ENCODE measurements around the gene OR56B4.
"Not testable (repeated sequence)": the region's sequence is repeated elsewhere in the genome, so short reads cannot be mapped to it uniquely, and the experiment has no call there.

OR56B4 gene, protein sequence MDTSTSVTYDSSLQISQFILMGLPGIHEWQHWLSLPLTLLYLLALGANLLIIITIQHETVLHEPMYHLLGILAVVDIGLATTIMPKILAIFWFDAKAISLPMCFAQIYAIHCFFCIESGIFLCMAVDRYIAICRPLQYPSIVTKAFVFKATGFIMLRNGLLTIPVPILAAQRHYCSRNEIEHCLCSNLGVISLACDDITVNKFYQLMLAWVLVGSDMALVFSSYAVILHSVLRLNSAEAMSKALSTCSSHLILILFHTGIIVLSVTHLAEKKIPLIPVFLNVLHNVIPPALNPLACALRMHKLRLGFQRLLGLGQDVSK

DNA sequence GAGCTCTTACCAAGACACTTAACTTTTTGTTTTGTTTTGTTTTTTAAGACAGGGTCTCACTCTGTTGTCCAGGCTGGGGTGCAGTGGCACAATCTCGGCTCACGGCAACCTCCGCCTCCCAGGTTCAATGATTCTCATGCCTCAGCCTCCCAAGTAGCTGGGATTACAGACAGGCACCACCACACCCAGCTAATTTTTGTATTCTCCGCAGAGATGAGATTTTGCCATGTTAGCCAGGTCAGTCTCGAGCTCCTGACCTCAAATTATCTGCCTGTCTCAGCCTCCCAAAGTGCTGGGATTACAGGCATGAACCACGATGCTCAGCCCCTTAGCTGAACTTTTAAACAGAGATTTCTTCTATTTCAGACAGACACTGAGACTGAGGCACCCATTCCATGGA is at the start of gene OR56B4:
Gene OR56B4 (plus strand): TSS at position 301 of the 400 bp plus-strand sequence. CDS start 95 bp downstream, at position 396.
- not testable (repeated sequence) for DNase-seq

DNA sequence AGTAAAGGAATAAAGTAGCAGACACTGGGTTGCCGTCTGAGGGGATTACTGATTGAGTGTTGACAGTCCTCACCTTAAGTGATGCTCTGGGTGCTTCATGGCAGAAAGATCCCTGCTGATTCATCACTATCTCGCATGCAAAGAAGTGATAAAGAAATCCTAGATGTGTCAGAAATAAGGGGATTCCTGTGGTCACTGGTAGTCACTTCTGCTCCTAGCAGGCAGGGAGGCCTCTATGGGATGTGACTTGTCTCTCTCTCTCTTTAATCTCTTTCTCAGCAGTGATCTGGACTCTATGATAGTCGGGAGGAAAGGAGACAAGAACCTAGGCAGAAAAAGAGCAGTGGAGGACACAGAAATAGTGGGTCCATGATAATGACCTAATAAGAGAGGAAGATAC is 46.0 kb upstream of the OR56B4 start:
- DNase-seq, result no peak

DNA sequence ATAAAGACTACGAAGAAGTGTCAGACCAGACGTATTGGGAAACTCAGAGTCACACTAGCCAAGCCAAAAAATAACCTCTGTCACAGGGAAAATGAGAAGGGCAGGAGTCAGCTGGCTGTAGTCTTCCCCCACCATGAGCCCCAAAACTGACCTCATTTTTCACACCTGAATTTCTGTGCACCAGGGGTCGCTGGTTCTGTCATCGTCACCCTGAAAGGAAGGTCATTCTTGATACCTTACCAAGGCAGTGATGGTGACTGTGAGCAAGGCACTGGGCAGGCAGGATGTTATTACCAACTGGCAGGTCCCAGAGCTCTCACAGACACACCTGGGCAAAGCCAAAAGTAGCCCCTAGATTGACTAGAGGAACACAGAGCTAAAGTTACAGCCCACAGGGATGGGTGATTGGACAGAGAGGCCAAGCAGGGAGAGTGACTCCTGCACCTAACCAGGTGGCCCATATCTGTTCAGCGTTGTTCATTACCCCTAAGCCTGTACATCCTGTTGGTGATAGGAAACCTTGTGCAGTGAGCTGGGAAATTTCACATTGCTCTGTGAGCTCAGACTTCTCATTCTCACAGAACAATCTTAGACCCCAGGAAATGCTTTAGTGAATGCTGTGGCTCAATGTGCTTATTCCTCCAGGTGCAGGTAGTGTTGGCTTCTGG is 44.7 kb upstream of the OR56B4 start:
- DNase-seq, result no peak

DNA sequence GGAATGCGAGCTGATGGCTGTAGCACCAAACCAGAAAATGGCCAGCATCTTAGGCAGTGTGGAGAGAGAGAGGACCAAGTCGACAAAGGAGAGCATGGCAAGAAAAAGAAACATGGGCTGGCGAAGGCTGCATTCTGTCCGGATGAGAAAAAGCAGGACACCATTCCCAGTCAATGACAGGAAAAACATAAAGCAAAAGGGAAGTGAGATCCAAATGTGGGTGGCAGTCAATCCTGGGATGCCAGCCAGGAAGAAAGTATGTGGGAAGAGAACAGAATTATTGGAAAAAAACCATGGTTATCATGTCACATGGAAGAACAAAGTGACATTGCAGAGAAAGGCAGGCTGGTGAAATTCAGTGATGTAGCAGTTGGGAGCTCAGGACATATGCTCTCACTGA is 40.0 kb upstream of the OR56B4 start:
- DNase-seq, result no peak

DNA sequence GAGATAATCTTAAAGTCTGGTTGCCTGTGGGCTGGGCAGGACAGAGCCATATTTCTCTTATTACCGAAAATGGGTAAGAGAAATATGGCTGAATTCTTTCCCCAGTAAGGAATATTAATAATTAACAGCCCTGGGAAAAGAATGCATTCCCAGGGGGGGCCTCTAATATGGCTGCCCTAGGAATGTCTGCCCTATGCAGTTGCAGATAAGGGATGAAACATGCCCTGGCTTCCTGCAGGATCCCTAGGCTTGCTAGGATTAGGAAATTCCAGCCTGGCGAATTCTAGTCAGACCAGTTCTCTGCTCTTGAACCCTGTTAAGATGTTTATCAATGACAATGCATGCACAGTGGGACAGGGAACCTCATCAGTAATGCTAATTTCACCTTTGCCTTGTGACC is 31.0 kb upstream of the OR56B4 start:
- not testable (repeated sequence) for DNase-seq

DNA sequence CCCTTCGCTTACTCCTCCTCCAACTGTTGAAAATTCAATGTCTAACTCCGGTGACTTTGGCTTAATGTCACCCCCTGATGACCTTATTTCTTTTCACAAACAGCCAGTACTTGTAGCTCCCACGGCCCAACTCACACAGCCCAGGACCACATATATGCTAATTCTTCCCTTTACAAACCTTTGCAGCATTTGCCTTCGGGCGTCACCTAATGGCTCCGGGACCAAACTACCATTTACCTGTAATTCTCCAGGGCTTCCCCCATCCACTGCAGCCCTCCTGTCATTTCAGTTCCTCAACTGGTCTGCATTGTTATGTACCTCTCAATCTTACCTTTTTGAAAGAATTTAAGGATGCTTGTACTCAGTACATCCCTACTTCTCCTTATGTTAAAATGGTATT is 29.8 kb upstream of the OR56B4 start:
- DNase-seq, result no peak

DNA sequence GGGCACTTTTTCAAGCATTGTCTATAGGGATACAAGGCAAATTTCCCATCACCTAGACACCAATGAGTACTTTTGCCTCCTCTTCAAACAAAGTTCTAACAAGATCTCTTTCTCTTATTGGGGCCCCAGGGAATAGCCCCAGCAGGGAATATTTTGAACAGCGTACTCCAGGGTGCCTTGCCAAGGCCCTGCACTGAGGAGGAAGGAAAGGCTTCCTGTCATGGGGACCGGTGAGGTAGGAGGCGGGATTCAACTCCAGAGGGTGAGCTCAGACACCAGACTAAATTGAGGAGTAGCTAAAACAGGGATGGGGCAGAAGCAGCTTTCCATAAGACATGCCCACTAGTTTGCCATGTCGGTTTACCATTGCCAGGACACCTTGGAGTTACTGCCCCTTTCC is 28.0 kb upstream of the OR56B4 start:
- DNase-seq, result no peak

DNA sequence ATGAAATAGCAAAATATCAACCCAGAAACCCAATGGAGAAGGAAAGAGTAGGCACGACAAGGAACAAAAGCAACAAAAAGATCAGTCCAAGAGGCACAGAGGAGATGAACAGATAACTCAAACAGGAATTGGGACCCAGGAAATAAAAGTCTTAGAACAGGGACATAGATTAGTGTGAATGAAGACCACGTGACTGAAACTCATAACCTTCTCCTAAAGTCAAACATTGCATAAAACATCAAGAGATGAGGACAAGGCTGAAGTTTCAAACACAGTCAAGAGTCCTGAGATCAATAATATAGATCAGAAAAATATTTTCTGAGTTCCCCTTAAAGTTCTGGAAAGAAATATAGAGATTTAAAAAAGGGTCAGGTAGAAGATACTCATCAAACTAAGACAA is 24.4 kb upstream of the OR56B4 start:
- DNase-seq, result no peak

DNA sequence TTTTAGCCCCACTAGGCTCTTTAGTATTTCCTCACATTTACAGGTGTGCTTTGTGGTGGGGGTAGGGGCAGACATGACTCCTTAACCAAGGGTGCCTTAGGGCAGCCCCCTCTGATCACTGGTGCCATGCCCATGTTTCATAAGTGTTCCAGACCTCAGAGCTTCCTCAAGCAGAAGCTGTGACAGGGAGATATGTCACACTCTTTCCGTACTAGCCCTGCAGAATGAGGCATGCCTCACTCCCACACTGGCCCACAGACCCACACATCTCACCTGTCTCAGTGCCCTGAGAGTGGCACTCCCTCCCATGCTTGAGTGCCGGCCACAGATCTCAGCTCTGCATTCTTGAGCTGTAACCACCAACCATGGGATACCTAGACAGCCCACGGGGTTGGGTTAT is 22.9 kb upstream of the OR56B4 start:
- no peak for DNase-seq

DNA sequence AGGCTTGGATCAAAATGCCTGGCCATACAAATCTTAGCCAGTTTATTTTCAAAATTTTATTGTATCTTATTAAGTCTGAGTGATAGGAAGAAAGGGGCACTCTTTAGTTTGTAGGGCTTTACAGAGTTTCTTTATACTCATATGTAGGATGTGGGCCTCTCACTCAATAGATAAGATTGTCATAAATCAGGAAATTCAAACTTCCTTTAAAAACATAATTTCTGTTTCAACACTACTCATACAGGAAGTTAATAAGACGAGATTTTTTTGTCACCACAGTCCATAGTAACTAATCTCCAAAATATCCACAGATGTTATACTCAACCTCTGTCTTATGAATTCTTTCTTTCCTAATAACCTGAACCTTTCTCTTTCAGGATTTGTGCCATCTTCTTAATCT is 13.3 kb upstream of the OR56B4 start:
- DNase-seq, result no peak

DNA sequence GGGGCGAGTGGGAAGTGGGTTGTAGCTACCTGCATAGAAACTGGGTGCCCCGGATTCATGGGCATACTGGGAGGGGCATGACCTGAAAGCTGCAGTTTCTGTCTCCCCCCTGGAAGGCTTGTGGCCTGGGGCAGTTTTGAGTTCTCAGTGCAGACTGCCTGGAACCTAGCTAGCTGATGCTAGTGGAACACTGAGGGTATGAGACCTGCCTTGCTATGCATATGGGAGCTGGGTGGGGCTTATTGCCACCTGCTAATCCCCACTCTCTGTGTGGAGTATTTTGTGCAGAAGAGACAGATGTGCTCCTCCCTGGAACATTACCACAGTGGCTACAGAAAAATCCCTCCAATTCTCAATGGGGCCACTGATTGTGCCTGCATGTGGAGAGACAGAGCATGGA is 11.7 kb upstream of the OR56B4 start:
- no peak for DNase-seq

DNA sequence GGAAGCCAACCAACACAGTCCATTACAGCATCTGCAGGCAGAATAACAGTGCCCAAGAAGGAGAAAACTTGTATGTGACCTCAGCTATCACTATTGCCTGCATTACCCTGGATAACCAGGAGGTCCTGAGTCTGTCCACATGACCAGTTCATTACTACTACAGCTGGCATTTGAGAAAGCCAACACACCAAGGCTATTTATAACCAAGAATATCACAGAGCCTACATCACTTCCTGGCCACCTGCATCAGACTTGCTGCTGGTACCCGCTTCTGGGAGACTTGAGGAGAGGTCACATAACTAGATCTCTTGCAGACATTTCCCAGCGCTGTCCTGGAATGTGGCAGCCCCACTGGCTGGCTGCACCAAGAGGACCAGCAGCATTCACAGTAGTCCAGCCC is 11.1 kb upstream of the OR56B4 start:
- no peak for DNase-seq

DNA sequence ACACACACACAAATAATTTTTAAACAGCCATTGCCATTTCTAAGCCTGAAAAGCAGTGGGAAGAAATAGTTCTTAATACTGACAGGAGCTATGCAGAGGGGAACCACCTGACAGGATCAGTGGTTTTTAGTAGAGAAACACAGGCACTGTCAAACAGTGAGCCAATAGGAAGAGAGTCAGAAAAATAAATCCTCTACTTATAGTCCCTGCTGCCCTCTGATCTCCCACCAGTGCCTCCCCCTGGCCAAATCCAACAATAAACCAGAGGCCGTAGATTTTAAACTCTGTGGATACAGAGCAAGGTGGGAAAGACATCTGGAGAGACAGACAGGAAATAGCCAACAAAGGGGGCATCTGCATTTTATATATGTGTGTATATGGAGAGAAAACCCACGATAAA is 7.9 kb upstream of the OR56B4 start:
- no peak for DNase-seq

DNA sequence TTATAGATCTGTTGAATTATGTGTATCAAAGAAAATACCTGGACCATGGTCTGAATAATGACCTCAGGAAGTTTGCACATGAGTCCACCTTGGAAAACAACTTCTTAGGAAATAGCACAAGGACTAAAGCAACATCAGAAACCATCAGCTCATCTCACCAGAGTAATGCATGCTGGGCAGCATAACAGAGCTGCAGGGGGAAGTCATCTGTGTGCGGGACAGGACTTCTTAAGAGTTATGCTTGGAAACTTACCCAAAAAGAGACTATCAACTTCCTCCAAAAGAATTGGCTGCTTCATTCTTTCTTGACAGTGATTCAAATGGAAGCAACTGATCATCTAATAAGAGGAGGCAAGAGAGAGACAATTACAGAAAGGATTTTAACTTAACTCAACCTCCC is 2.5 kb downstream of the OR56B4 start:
- DNase-seq, result no peak

DNA sequence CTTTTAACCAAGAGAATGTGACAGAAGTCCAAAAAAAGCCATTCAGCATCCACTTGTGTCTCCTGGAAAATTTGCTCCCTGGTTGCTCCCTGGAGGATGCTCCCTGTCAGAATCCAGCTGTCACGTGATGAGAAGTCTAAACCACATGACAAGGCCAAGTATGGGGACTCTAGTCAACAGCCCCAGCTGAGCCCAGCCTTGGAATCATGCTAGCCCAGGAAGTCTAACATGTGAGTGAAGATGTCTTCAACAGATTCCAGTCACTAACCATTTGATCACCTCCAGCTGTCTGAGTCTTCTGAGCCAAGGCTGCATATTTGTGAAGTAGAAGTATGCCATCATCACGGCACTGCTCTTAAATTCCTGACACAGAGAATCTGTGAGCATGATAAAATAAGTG is 4.2 kb downstream of the OR56B4 start:
- DNase-seq, result no peak

DNA sequence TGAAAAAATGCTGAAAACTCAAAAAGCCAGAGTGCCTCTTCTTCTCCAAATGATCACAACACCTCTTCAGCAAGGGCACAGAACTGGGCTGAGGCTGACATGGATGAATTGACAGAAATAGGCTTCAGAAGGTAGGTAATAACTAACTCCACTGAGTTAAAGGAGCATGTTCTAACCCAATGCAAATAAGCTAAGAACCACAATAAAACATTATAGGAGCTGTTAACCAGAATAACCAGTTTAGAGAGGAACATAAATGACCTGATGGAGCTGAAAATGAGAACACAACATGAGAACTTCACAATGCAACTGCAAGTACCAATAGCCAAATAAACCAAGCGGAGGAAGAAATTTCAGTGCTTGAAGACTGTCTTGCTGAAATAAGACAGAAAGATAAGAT is 9.2 kb downstream of the OR56B4 start:
- DNase-seq, result no peak

DNA sequence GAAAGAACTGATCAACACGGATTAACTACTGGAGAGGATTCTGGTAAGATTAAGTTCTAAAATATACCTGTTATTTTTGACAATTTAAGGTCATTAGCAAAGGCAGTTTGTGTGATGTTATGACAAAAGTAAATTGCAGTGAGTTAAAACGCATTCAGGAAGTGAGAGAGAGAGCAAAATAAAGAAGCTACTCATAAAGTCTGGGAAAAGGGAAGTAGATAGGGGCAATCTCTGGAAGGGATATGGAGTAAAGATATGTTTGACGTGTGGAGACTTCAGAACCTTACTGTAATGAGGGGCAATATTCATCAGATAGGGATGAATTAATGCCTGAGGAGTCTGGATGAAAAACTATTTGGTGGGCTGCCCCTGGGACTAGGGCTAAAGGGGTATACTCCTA is 16.8 kb downstream of the OR56B4 start:
- DNase-seq, result no peak

DNA sequence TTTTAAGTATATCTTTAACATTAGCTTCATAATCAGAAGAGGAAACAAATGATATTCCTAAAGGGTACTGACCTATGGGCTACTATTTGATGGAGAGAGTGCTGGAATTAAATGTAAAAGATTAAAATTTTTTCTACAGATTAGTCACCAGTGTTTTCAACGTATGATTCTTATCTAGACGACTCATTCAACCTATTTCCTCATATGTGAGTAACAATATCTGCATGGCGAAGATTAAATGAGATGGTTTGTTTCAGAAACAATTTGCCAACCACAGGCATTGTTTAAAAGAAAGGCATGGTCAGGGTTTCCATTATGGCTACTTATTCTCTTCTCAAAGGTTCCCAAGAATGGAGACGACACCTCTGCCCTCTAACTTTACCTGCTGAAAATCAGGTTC is 20.4 kb downstream of the OR56B4 start:
- DNase-seq, result no peak

DNA sequence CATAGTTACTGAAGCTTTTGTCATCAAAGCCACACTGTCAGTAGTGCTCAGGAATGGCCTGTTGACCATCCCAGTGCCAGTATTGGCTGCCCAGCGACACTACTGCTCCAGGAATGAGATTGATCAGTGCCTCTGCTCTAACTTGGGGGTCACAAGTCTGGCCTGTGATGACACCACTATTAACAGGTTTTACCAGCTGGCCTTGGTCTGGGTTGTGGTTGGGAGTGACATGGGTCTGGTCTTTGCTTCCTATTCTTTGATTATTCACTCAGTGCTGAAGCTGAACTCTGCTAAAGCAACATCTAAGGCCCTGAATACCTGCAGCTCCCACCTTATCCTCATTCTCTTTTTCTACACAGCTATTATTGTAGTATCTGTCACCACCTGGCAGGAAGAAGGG is 21.5 kb downstream of the OR56B4 start:
- no peak for DNase-seq

DNA sequence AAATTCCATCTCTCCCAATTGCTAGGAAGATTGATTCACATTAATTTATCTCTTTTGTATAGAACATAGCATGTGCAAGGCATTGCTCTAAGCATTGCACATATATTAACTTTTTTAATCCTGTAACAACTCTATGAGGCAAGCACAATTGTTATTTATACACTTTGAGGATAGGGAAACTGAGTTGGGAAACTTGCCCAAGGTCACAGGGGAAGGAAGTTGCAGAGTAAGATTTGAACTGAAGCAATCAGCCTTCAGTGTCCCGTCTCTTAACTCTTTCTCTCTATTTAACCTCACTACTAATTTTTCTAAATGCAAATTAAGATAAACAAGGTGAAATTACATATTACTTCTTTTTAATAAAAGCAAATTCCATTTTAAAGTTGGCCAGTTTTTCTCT is 22.2 kb downstream of the OR56B4 start:
- DNase-seq, result no peak

DNA sequence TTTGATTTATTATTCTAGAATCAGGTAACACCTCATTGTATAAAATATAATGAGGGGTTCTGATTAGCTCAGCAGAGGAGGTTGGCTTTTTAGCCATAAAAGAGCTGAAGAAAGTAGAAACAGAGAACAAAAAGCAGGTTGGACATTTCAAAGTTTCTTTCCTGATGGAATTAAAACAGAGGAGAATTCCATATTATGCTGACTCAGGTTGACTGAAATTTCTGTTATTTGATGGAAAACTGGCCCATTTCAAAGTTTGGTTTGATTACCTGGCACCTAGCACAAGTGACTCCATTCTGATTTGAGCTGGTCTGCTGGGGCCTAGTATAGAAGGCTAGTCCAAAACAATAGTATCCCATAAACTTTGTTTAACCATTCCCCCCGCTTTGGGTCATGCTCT is 24.9 kb downstream of the OR56B4 start:
- no peak for DNase-seq

DNA sequence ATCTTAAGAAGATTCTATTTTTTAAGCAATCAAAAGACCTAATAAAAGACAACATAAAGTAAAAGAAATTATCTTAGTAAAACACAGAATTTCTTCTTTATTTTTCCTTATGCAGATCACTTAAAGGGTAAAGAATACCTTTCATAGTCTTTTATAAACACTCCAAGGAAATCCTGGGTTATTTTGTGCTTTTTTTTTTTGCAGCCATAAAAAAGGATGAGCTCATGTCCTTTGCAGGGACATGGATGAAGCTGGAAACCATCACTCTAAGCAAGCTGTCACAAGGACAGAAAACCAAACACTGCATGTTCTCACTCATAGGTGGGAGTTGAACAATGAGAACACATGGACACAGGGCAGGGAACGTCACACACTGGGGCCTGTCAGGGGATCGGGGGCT is 28.5 kb downstream of the OR56B4 start:
- DNase-seq, result not testable (repeated sequence)

DNA sequence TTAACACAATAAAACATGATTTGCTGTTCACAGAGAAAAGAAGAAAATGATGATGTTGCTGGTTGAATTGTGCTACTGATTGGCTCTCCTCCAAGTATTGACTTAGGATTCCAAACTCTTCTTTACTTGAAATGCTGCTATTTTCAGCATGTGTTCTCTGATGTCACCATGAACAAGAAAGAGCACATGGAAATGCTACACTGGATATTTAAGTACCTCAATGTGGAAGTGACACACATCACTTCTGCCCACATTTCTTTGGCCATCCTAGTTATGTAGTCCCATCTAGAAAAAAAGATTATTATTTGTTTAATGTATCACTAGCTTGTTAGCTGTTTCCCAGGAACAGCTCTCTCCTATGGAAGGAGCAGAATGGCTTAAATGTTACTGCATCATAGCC is 35.5 kb downstream of the OR56B4 start:
- DNase-seq, result no peak

DNA sequence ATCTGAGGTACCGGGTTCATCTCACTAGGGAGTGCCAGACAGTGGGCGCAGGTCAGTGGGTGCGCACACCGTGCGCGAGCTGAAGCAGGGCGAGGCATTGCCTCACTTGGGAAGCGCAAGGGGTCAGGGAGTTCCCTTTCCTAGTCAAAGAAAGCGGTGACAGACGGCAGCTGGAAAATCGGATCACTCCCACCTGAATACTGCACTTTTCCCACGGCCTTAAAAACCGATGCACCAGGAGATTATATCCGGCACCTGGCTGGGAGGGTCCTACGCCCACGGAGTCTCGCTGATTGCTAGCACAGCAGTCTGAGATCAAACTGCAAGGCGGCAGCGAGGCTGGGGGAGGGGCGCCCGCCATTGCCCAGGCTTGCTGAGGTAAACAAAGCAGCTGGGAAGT is 36.3 kb downstream of the OR56B4 start:
- not testable (repeated sequence) for DNase-seq

DNA sequence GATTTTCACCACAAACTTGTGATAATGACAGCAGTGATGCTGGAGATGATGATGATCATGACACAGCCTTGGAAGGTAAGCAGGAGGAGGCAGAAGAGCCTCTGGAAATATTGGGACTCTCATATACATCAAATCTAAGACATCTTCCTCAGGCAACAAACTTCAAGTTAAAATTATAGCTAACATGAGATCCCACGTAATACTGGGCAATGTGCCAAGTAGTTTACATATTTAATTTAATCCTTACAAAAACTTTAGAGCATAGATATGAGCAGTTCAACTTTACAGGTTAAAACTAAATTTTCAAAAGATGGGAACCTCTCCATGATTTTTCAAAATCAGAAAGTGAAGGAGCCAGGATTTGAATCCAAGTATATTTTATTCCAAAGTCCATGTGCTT is 43.6 kb downstream of the OR56B4 start:
- no peak for DNase-seq
